CD4-positive, alpha-beta memory T cell (primary cell): Measurements from ENCODE around the gene CLECL1. TPM values are rescaled to one million over a fixed set of nuclear protein-coding genes. Genes with fewer than 3 reads are reported as not detected.
"Not testable (repeated sequence)": the region's sequence is repeated elsewhere in the genome, so short reads cannot be mapped to it uniquely, and the experiment has no call there.

ENCODE experiments used
- CTCF ChIA-PET: fragments of 350-600 bp; sonication (Branson Sonifier 250); formaldehyde crosslinking; loops from one replicate; lab custom pipeline; 2021; ENCODE audit warnings: inconsistent platforms; ENCODE audit not compliant: partially characterized antibody; lab: Charles Lee
- POLR2A ChIA-PET: fragments of 350-600 bp; sonication (Branson Sonifier 250); formaldehyde crosslinking; loops from one replicate; lab custom pipeline; 2021; ENCODE audit not compliant: partially characterized antibody; lab: Charles Lee
- DNase-seq, 5 donors: peaks; one replicate each; pipeline versions ENCODE4 v3.0.0 to v3.0.0-alpha.2; 2020 to 2022; ENCODE audit warnings: mixed read lengths in 1 of 5
- H3K27ac ChIP-seq: one replicate; pipeline ENCODE4 v1.7.0; 2013; ENCODE audit warnings: low read depth, low read length
- H3K27me3 ChIP-seq: 2 replicates; pipeline ENCODE4 v1.7.0; 2013; ENCODE audit warnings: mild to moderate bottlenecking, low read length, moderate library complexity; ENCODE audit not compliant: insufficient read depth
- H3K36me3 ChIP-seq: 2 replicates; pipeline ENCODE4 v1.7.0; 2013; ENCODE audit warnings: mild to moderate bottlenecking, low read length, moderate library complexity; ENCODE audit not compliant: insufficient read depth
- H3K4me1 ChIP-seq: 2 replicates; pipeline ENCODE4 v1.7.0; 2013; ENCODE audit warnings: mild to moderate bottlenecking, low read length, moderate library complexity; ENCODE audit not compliant: insufficient read depth
- H3K4me3 ChIP-seq, 2 donors: one replicate each; pipeline ENCODE4 v1.7.0; 2013; ENCODE audit warnings: low read length in 2 of 2, mild to moderate bottlenecking in 1 of 2
- H3K9me3 ChIP-seq, 2 donors: one replicate each; pipeline ENCODE4 v1.7.0; 2013; ENCODE audit warnings: low read length in 2 of 2, control low read depth in 1 of 2; ENCODE audit not compliant: control insufficient read depth in 1 of 2
- H3K27ac Mint-ChIP-seq, 7 donors: one replicate each; pipeline ENCODE4 v1.8.0; 2020 to 2021; ENCODE audit warnings: mixed read lengths in 7 of 7, mild to moderate bottlenecking in 6 of 7, inconsistent platforms in 3 of 7, moderate library complexity in 3 of 7
- H3K27me3 Mint-ChIP-seq, 2 donors: one replicate each; pipeline ENCODE4 v1.8.0; 2020 to 2021; ENCODE audit warnings: mixed read lengths in 2 of 2
- H3K36me3 Mint-ChIP-seq, 2 donors: one replicate each; pipeline ENCODE4 v1.8.0; 2020 to 2021; ENCODE audit warnings: mixed read lengths in 2 of 2, inconsistent platforms in 1 of 2, mild to moderate bottlenecking in 1 of 2
- H3K4me1 Mint-ChIP-seq, 4 donors: one replicate each; pipeline ENCODE4 v1.8.0; 2020 to 2021; ENCODE audit warnings: mixed read lengths in 4 of 4, mild to moderate bottlenecking in 1 of 4
- H3K4me3 Mint-ChIP-seq, 8 donors: one replicate each; pipeline ENCODE4 v1.8.0; 2020 to 2021; ENCODE audit warnings: mixed read lengths in 8 of 8, mild to moderate bottlenecking in 7 of 8, moderate library complexity in 6 of 8, inconsistent platforms in 3 of 8
- H3K9me3 Mint-ChIP-seq, 8 donors: one replicate each; pipeline ENCODE4 v1.8.0; 2020 to 2021; ENCODE audit warnings: mixed read lengths in 8 of 8, mild to moderate bottlenecking in 5 of 8, inconsistent platforms in 3 of 8, moderate library complexity in 1 of 8
- intact Hi-C: fragments of 100-400 bp; cut with micrococcal nuclease; formaldehyde crosslinking; loops from one replicate; pipeline ENCODE4 v1.15.1; 2023
- polyA plus RNA-seq, 2 donors: library from polyadenylated mRNA; unstranded; fragments of 300-500 nt; fragmentation: Illumina TruSeq; gene quantifications; one replicate each; pipeline ENCODE4 v1.2.3, GENCODE V29; 2021
- total RNA-seq, 2 experiments: library from RNA; stranded (reverse); gene quantifications; one replicate each; pipeline ENCODE4 v1.2.3, GENCODE V29; 2021

CLECL1 gene
- total and polyA plus RNA-seq, 4 experiments from 2014 or later: 4.3 to 8.6 (median 7.4) TPM

DNA sequence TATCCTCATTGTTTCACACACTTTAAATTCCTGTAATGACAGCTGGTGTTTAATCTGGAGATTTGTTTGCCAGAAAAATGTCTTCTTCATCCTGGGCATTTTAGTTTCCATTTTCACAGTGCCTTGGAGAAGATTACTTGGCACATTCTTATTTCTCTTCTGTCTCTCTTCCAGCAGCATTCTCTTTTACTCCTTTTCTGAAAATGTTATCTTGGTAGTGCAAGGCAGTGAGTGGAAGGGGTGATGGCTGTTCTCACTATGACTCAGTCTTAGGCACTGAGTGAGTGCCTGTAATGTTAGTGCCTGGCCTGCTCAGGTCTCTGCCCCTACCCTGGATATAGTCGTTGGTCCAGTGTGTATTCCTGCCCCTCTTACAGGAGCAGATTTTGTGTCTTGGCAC, 13.1 kb downstream of the CLECL1 start:
- Histone ChIP-seq H3K36me3 (no peaks in the 10 kb centered on the region), H3K4me1 (no peaks in the 10 kb centered on the region), H3K27me3 (no peaks in the 10 kb centered on the region), H3K27ac (no peak overlapping the region), H3K9me3 (no peaks in the 10 kb centered on the region), H3K4me3 (no peak overlapping the region)
- intact Hi-C loops: no loop called here
- H3K9me3 Mint-ChIP-seq: no peaks in the 10 kb centered on the region
- no peak for DNase-seq
- peaks cover 0 to 4% of the 10 kb centered on the region in 2 donors for H3K27me3 Mint-ChIP-seq
- no peak overlapping the region for H3K4me3 Mint-ChIP-seq
- CTCF ChIA-PET: no interaction called here
- POLR2A ChIA-PET: no interaction called here
- peaks cover 0 to 3% of the 10 kb centered on the region in 2 donors for H3K36me3 Mint-ChIP-seq
- H3K4me1 Mint-ChIP-seq: peaks cover 0 to 16% (median 4%) of the 10 kb centered on the region in 4 donors
- no peak overlapping the region for H3K27ac Mint-ChIP-seq

DNA sequence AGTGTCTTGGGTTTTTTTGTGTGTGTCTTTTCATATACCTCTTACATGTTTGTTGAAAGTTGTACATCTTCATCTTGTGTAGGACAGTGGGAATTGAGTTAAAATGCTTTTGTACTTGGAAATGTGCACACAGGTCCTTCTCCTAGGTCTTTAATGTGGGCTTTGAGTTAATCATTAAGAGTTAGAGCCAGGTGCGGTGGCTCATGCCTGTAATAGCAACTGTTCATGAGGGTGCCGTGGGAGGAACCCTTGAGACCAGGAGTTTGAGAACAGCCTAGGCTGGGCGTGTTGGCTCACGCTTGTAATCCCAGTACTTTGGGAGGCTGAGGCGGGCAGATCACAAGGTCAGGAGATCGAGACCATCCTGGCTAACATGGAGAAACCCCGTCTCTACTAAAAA, 13.9 kb downstream of the CLECL1 start:
- Mint-ChIP-seq H3K27me3 (peaks cover 0 to 4% of the 10 kb centered on the region in 2 donors), H3K9me3 (no peaks in the 10 kb centered on the region), H3K4me1 (peaks cover 0 to 14% (median 4%) of the 10 kb centered on the region in 4 donors), H3K4me3 (no peak overlapping the region), H3K36me3 (peaks cover 0 to 3% of the 10 kb centered on the region in 2 donors), H3K27ac (peak overlapping the region in 1 of 7 donors; percentile 37)
- H3K27me3 ChIP-seq: no peaks in the 10 kb centered on the region
- no peaks in the 10 kb centered on the region for H3K36me3 ChIP-seq
- intact Hi-C loops: no loop called here
- ChIA-PET POLR2A (interaction anchor here (1.8 kb wide), 1 partner anchor 11 kb away, joined by 5 read pairs; no protein-coding TSS in a partner anchor), CTCF (interaction anchor here (0.9 to 3.2 kb wide), 2 partner anchors 11 to 80 kb away, joined by 3 to 26 read pairs; no protein-coding TSS in a partner anchor)
- no peak overlapping the region for H3K27ac ChIP-seq
- no peaks in the 10 kb centered on the region for H3K4me1 ChIP-seq
- no peak for DNase-seq
- no peaks in the 10 kb centered on the region for H3K9me3 ChIP-seq
- no peak overlapping the region for H3K4me3 ChIP-seq

DNA sequence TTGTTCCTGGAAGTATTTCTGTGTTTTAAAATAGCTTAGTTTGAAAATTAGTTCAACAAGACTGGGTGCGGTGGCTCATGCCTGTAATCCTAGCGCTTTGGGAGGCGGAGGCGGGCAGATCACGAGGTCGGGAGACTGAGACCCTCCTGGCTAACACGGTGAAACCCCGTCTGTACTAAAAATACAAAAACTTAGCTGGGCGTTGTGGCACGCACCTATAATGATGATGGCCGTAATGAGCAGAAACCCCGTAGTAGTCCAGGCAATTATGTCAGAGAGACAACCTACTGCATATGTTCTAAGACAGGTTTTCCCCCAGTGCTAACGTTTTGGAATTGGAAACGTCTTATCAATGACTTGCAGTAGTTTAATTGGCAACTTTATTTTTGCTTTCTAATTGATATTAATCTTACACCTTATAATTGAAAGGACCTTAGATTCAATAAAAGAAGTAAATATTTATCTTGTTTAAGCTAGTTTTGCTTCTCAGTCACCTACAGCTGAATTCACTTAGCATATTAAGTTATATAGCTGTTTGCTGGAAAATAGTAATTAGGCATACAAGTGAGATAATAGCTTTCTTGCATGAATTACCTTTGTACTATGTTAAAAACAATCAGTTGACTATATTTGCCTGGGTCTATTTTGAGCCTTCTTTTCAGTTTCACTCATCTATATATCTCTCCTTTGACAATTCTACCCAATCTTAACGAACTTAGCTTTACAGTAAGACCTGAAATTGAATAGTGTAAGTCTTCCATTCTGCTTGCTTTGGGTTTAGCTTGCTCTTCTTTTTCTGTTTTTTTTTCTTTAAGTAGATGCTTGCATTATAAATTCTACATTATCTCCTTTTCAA, 15.6 kb downstream of the CLECL1 start:
- intact Hi-C loops: no loop called here
- peak overlapping the region in 1 of 7 donors; percentile 3 for H3K27ac Mint-ChIP-seq
- POLR2A ChIA-PET: interaction anchor here (0.7 to 1.8 kb wide), 4 partner anchors 9 to 96 kb away, joined by 3 to 5 read pairs (median 4); no protein-coding TSS in a partner anchor
- Histone ChIP-seq H3K36me3 (no peaks in the 10 kb centered on the region), H3K27ac (no peak overlapping the region), H3K4me1 (no peaks in the 10 kb centered on the region), H3K9me3 (no peaks in the 10 kb centered on the region), H3K4me3 (no peak overlapping the region), H3K27me3 (no peaks in the 10 kb centered on the region)
- no peaks in the 10 kb centered on the region for H3K9me3 Mint-ChIP-seq
- peaks cover 0 to 12% (median 4%) of the 10 kb centered on the region in 4 donors for H3K4me1 Mint-ChIP-seq
- H3K4me3 Mint-ChIP-seq: no peak overlapping the region
- H3K27me3 Mint-ChIP-seq: peaks cover 0 to 1% of the 10 kb centered on the region in 2 donors
- no peak for DNase-seq
- no peaks in the 10 kb centered on the region for H3K36me3 Mint-ChIP-seq
- CTCF ChIA-PET: interaction anchor here (1.1 to 3.2 kb wide), 5 partner anchors 9 to 386 kb away, joined by 3 to 26 read pairs (median 4); no protein-coding TSS in a partner anchor

DNA sequence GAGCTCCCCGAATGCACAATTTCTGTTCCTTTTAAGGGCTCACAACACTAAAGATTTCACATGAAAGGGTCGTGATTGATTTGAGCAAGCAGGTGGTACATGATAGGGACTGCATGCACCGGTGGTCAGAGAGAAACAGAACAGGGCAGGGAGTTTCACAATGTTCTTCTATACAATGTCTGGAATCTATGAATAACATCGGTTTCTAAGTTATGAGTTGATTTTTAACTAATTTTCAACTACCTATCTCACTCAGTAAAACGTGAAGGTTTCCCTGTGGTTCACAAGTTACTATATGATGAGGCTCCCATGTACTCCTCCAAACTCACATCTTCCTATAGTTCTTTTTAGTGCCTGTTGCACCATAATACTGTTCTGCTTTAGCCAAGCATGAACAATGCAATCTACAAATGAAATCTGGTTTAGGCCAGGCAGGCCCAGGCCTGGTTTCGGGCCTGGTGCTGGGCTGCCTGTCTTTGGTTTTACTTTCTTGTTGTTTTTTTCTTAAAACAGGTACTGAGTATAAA, 19.8 kb downstream of the CLECL1 start:
- H3K4me3 Mint-ChIP-seq, H3K4me1 ChIP-seq, H3K36me3 ChIP-seq, H3K4me3 ChIP-seq, H3K27me3 Mint-ChIP-seq, H3K9me3 ChIP-seq, H3K27me3 ChIP-seq, intact Hi-C loops, H3K9me3 Mint-ChIP-seq, H3K36me3 Mint-ChIP-seq, H3K27ac ChIP-seq, DNase-seq: not testable (repeated sequence)
- CTCF ChIA-PET: interaction anchor here (1.5 kb wide), 1 partner anchor 96 kb away, joined by 3 read pairs; no protein-coding TSS in a partner anchor
- H3K27ac Mint-ChIP-seq: peak overlapping the region in 1 of 7 donors; percentile 31
- POLR2A ChIA-PET: interaction anchor here (1.2 to 3.0 kb wide), 2 partner anchors 29 to 79 kb away, joined by 3 to 15 read pairs; no protein-coding TSS in a partner anchor
- H3K4me1 Mint-ChIP-seq: peaks cover 14 to 27% (median 19%) of the 10 kb centered on the region in 4 donors

DNA sequence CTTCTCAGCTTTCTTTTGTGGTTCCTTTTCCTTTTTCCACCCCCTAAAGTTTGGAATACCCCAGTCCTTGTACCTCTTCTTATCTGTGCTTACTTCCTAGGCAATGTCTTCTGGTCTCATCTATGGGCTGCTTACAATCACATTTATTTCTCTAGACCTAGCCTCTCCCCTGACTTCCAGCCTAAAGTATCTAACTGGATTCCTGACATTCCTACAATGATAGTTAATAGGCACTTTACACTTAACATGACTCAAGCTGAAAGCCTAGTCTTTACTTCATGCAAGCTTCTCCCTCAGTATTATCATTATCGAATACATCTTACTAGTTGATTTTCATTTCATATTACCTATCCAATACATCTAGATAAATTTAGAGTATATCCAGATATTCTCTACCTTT, 21.2 kb downstream of the CLECL1 start:
- Histone ChIP-seq H3K27me3 (no peaks in the 10 kb centered on the region), H3K9me3 (no peaks in the 10 kb centered on the region), H3K4me1 (peaks cover 23% of the 10 kb centered on the region), H3K27ac (no peak overlapping the region), H3K4me3 (no peak overlapping the region), H3K36me3 (no peaks in the 10 kb centered on the region)
- Mint-ChIP-seq H3K27ac (peak overlapping the region in 3 of 7 donors; percentile 26 to 52 (median 36)), H3K9me3 (peaks cover 0 to 2% (median 0%) of the 10 kb centered on the region in 8 donors), H3K27me3 (no peaks in the 10 kb centered on the region), H3K36me3 (peaks cover 0 to 2% of the 10 kb centered on the region in 2 donors), H3K4me1 (peaks cover 25 to 41% (median 31%) of the 10 kb centered on the region in 4 donors), H3K4me3 (no peak overlapping the region)
- intact Hi-C loops: no loop called here
- no peak for DNase-seq
- ChIA-PET POLR2A (interaction anchor here (0.8 to 3.0 kb wide), 8 partner anchors 8 to 78 kb away, joined by 3 to 15 read pairs (median 4); no protein-coding TSS in a partner anchor), CTCF (interaction anchor here (1.0 to 9.7 kb wide), 7 partner anchors 12 to 244 kb away, joined by 3 to 234 read pairs (median 4); no protein-coding TSS in a partner anchor)

DNA sequence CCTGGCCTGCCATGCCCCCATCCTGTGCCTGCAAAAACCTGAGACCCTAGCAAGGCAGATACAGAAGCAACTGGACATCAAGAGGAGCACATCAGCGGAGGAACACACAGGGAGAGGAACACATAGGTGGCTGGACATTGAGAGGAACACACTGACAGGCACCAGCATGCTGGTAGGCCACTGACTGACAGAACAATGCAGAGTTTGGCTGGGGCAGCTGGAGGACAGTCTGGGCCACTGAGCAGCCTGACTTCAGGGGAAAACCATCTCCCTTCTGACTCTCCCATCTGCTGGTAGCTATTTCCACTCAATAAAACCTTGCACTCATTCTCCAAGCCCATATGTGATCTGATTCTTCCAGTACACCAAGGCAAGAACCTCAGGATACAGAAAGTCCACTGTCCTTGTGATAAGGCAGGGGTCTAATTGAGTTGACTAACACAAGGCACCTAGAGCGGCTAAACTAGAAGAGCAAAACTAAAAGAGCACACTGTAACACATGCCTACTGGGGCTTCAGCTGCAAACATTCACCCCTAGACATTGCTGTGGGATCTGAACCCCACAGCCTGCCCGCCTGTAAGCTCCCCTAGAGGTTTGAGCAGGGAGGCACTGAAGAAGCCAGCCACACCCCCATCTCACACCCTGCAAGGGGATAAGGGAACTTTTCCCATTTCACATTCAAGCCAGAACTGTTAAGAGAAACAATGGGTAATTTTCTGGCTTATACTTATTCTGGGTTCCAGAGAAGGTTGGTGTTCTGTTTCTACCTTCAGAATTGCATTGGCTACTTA, 22.1 kb downstream of the CLECL1 start:
- Histone ChIP-seq H3K4me3 (no peak overlapping the region), H3K36me3 (no peaks in the 10 kb centered on the region), H3K27me3 (no peaks in the 10 kb centered on the region), H3K4me1 (peaks cover 31% of the 10 kb centered on the region), H3K9me3 (no peaks in the 10 kb centered on the region), H3K27ac (no peak overlapping the region)
- H3K27me3 Mint-ChIP-seq: no peaks in the 10 kb centered on the region
- peaks cover 34 to 44% (median 38%) of the 10 kb centered on the region in 4 donors for H3K4me1 Mint-ChIP-seq
- ChIA-PET POLR2A (interaction anchor here (0.8 to 3.0 kb wide), 7 partner anchors 17 to 77 kb away, joined by 3 to 15 read pairs (median 4); no protein-coding TSS in a partner anchor), CTCF (interaction anchor here (0.7 to 9.7 kb wide), 9 partner anchors 9 to 243 kb away, joined by 3 to 234 read pairs (median 4); no protein-coding TSS in a partner anchor)
- peak overlapping the region; percentile 18 to 78 (median 63) for H3K27ac Mint-ChIP-seq
- peaks cover 5 to 9% of the 10 kb centered on the region in 2 donors for H3K36me3 Mint-ChIP-seq
- H3K9me3 Mint-ChIP-seq: peaks cover 0 to 6% (median 2%) of the 10 kb centered on the region in 8 donors
- no peak overlapping the region for H3K4me3 Mint-ChIP-seq
- intact Hi-C loops: no loop called here
- no peak for DNase-seq
